Duodenal mucosa (tissue), 2 donors: ENCODE results near the gene XIRP2.

Source experiments
- H3K27ac ChIP-seq: one replicate; pipeline ENCODE4 v1.7.0; 2013; ENCODE audit warnings: low read depth, low read length
- H3K27me3 ChIP-seq, 2 donors: one replicate each; pipeline ENCODE4 v1.7.0; 2013; ENCODE audit warnings: low read length in 2 of 2, control low read depth in 1 of 2; ENCODE audit not compliant: insufficient read depth in 2 of 2, control insufficient read depth in 1 of 2
- H3K36me3 ChIP-seq, 2 donors: one replicate each; pipeline ENCODE4 v1.7.0; 2013; ENCODE audit warnings: low read length in 2 of 2, control low read depth in 1 of 2; ENCODE audit not compliant: insufficient read depth in 2 of 2, control insufficient read depth in 1 of 2
- H3K4me1 ChIP-seq, 2 donors: one replicate each; pipeline ENCODE4 v1.7.0; 2013; ENCODE audit warnings: low read length in 2 of 2, control low read depth in 1 of 2; ENCODE audit not compliant: insufficient read depth in 2 of 2, control insufficient read depth in 1 of 2
- H3K4me3 ChIP-seq, 2 donors: one replicate each; pipeline ENCODE4 v1.7.0; 2013; ENCODE audit warnings: low read length in 2 of 2, low read depth in 1 of 2
- H3K9ac ChIP-seq, 2 donors: one replicate each; pipeline ENCODE4 v1.7.0; 2013; ENCODE audit warnings: low read length in 2 of 2, low read depth in 1 of 2
- H3K9me3 ChIP-seq, 2 donors: one replicate each; pipeline ENCODE4 v1.7.0; 2013; ENCODE audit warnings: low read length in 2 of 2, control low read depth in 1 of 2; ENCODE audit not compliant: control insufficient read depth in 1 of 2

Gene XIRP2

DNA sequence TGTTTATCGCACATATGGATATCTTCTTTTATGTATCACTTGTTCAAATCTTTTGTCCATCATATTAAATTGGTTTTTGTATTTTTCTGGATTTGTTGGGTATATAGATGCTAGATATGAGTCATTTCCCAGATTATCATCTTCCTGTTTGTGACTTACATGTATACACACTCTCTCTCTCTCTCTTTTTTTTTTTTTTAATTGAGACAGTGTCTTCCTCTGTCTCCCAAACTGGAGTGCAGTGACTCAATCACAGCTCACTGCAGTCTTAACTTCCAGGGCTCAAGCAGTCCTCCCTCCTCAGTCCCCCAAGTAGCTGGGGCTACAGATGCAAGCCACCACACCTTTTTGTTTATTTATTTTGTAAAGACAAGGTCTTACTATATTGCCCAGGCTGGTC lies 43.8 kb downstream of the XIRP2 start:
- no peaks in the 10 kb centered on the region for H3K9me3 ChIP-seq
- H3K9ac ChIP-seq = no peak overlapping the region
- H3K4me1 ChIP-seq = no peaks in the 10 kb centered on the region
- H3K36me3 ChIP-seq = no peaks in the 10 kb centered on the region
- no peak overlapping the region for H3K27ac ChIP-seq
- no peak overlapping the region for H3K4me3 ChIP-seq
- H3K27me3 ChIP-seq = no peaks in the 10 kb centered on the region

DNA sequence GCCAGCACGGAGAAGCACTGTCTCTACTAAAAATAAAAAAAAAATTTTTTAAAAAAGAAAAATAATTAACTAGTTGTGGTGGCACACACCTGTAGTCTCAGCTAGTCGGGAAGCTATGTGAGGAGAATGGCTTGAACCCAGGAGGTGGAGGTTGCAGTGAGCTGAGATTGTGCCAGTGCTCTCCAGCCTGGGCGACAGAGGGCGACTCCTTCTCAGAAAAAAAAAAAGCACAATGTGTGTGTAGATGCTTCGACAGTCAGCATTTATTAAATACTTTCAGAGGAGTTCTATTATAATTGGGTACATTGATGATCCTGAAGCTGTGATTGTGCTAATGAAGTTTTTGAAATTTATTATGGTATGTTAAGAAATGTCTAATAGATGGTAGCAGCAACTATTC lies 46.5 kb downstream of the XIRP2 start:
- H3K4me1 ChIP-seq = no peaks in the 10 kb centered on the region
- H3K27me3 ChIP-seq = no peaks in the 10 kb centered on the region
- H3K9ac ChIP-seq = no peak overlapping the region
- no peaks in the 10 kb centered on the region for H3K9me3 ChIP-seq
- H3K4me3 ChIP-seq = no peak overlapping the region
- no peaks in the 10 kb centered on the region for H3K36me3 ChIP-seq
- H3K27ac ChIP-seq = no peak overlapping the region

DNA sequence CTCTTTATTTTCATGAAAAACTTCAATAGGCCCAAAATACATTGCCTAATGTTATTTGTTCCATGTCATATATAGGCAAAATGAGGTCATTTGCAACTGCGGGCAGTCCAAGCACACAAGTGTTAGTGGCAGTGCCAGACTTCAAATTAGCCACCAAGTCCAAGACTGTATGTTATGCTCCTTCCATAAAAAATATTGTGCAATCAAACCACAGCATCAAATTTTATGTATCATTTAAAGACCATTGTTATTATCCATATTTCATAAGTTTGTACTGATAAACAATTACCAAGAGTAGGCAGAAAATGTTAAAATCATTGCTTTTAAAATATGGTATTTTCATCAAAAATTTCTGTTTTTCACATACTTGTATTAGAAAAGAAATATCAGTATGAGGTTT lies 54.1 kb downstream of the XIRP2 start:
- Histone ChIP-seq H3K9ac (no peak overlapping the region), H3K4me3 (no peak overlapping the region), H3K4me1 (no peaks in the 10 kb centered on the region), H3K36me3 (no peaks in the 10 kb centered on the region), H3K9me3 (peaks cover 0 to 6% of the 10 kb centered on the region in 2 donors), H3K27ac (no peak overlapping the region), H3K27me3 (no peaks in the 10 kb centered on the region)

DNA sequence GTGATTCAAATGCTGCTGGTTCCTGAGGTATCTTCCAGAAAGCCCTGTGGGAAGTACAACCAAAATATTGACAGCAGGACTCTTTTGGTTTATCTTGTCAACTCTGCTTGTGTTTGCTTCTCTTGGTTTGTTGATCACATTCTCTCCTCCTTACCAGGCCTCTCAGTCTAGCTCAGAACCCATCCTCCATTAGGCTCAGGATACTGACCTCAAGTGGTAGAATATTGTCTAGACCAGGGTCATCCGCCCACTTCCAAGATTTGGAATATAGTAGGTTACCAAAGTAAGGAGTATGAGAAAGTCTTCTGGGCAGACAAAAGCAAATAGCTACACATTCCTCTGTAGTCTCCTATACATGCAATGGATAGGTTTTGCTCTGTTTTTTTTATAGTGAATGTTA lies 56.6 kb downstream of the XIRP2 start:
- no peaks in the 10 kb centered on the region for H3K27me3 ChIP-seq

DNA sequence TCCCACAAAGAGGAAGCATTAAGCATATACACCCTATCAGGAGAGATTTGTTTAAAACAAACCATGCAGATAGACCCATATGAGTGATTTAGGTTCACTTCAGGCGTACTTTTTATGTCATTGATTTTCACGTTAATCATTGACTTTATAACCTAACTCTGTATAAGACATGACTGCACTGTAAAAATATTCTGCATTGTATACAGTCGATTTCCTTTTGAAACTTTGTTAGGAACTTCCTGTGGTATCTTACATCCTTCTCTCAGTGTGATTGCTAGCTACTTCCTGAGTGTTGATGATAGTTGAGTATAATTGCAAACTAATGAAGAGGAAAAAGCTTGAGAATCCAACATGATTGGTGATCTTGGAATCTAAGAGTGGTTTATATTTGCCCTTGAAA lies 69.4 kb downstream of the XIRP2 start:
- peaks cover 0 to 3% of the 10 kb centered on the region in 2 donors for H3K9me3 ChIP-seq
- H3K4me3 ChIP-seq = no peak overlapping the region
- no peak overlapping the region for H3K27ac ChIP-seq
- H3K27me3 ChIP-seq = no peaks in the 10 kb centered on the region
- H3K36me3 ChIP-seq = no peaks in the 10 kb centered on the region
- H3K9ac ChIP-seq = no peak overlapping the region
- no peaks in the 10 kb centered on the region for H3K4me1 ChIP-seq

More for the DNA sequence above, 56.6 kb downstream of the XIRP2 start:
- no peak overlapping the region for H3K9ac ChIP-seq
- peaks cover 2 to 6% of the 10 kb centered on the region in 2 donors for H3K9me3 ChIP-seq
- no peak overlapping the region for H3K4me3 ChIP-seq
- H3K36me3 ChIP-seq = no peaks in the 10 kb centered on the region
- no peaks in the 10 kb centered on the region for H3K4me1 ChIP-seq
- H3K27ac ChIP-seq = no peak overlapping the region

DNA sequence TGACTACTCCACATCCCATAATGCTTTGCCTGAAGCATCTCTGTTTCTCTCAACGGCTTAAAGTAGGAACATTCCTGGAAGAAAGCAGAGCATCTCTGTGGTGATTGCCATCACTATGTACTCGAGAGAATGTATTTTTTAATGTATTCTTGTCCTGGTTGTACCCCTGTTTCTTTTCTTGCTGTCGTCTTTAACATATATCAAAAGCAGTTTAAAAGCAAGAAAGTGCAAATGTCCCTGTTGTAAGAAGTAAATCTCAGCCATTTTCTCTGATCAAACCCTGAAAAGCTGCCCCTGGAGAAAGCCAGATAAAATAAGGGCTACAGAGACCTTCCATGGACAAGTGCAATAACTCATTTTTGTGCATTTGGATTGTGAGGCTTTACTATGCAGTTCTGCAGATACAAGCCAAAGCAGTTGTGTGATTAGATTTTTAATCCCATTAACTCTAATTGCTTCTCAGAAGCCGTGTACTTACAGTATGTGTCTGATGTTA lies 70.8 kb downstream of the XIRP2 start:
- Histone ChIP-seq H3K9ac (no peak overlapping the region), H3K27ac (no peak overlapping the region), H3K4me3 (no peak overlapping the region), H3K36me3 (no peaks in the 10 kb centered on the region), H3K9me3 (peaks cover 0 to 3% of the 10 kb centered on the region in 2 donors), H3K4me1 (no peaks in the 10 kb centered on the region), H3K27me3 (no peaks in the 10 kb centered on the region)

DNA sequence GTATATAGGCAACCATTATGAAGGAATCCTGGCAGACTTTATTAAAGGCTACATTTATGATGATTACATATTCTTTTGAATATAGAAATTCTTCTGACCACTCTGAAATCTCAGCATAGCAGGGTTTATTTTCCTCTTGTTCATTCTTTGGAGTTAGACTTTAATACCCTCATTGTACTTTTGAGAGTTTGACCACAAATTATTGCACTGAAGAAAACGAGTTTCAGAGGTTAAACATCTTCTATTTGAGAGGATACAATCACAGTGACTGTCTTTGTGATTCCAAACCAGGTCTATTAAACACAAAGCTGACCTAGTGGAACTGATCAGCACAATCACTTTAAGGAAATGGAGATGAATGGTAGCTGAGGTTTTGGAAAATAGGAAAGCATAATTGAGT lies 71.3 kb downstream of the XIRP2 start:
- no peak overlapping the region for H3K27ac ChIP-seq
- no peak overlapping the region for H3K9ac ChIP-seq
- H3K36me3 ChIP-seq = no peaks in the 10 kb centered on the region
- no peak overlapping the region for H3K4me3 ChIP-seq
- no peaks in the 10 kb centered on the region for H3K4me1 ChIP-seq
- H3K9me3 ChIP-seq = peaks cover 0 to 3% of the 10 kb centered on the region in 2 donors
- H3K27me3 ChIP-seq = no peaks in the 10 kb centered on the region

DNA sequence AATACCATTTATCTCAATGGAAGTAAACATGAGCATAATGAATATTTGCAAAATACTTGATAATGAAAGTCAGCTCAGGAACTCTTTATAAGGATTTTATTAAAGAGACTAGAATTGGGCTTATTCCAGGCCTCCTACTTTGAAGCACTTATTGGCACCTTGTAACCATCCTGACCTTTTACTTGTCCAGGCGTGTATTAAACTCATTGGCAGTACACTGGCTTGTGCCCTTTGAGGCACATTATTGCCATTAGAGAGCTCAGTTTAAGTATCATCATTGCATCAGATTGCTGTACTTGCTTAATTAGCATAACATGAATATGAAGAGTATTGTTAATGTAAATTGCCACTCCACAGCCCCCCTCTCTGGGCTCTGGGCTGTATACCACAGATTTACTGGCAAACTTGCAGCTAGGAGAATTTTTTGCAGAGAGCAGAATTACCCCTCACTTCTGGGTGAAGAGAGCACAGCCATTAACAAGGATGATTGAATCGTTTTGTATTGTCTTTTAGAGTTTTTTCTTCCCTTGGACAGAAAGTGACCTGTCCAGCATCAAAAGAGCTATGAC lies 72.5 kb downstream of the XIRP2 start:
- H3K4me3 ChIP-seq = no peak overlapping the region
- H3K9me3 ChIP-seq = peaks cover 0 to 3% of the 10 kb centered on the region in 2 donors
- no peaks in the 10 kb centered on the region for H3K4me1 ChIP-seq

DNA sequence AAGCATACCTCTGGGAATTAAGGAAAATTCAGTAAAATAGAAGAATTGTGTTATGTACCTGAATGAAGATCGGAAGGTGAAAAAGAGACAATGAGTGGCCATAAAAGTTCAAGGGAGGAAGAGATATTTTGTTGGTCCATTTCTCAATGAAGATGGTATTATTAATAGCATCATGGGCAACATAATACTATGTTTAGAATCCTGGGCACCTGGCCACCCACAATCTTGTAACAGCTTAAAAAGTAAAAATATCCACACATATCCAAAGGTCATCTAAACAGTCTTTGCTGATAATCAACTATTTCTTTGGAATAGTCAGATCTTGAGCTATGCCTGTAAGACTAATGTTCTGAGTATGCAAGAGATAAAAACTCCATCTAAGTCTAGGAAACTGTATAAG lies 73.7 kb downstream of the XIRP2 start:
- H3K27ac ChIP-seq = no peak overlapping the region
- H3K9ac ChIP-seq = no peak overlapping the region
- H3K9me3 ChIP-seq = peaks cover 0 to 3% of the 10 kb centered on the region in 2 donors
- H3K27me3 ChIP-seq = no peaks in the 10 kb centered on the region
- no peaks in the 10 kb centered on the region for H3K4me1 ChIP-seq
- no peak overlapping the region for H3K4me3 ChIP-seq
- no peaks in the 10 kb centered on the region for H3K36me3 ChIP-seq

More for the DNA sequence above, 72.5 kb downstream of the XIRP2 start:
- no peaks in the 10 kb centered on the region for H3K27me3 ChIP-seq
- H3K9ac ChIP-seq = no peak overlapping the region
- no peaks in the 10 kb centered on the region for H3K36me3 ChIP-seq
- H3K27ac ChIP-seq = no peak overlapping the region

DNA sequence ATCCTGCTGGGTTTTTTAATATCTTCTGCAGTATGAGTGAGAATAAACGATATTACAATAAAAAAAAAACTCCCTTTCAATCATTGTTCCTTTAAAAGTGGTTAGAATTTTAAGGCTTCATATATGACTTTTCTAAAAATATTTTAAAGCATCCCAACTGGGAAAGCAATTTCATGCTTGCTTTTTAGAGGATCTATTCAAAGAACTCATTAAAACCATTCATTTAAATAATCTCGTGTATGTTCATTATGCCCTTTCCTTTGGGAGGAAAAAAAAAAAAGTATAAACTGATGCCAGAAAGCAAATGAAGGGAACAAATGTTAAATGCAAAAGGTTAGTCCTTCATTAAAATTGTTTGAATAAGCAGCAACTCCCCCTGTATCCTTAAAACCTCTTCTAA lies 81.2 kb downstream of the XIRP2 start:
- H3K9me3 ChIP-seq = no peaks in the 10 kb centered on the region
- H3K9ac ChIP-seq = no peak overlapping the region
- H3K27ac ChIP-seq = no peak overlapping the region
- H3K4me1 ChIP-seq = no peaks in the 10 kb centered on the region
- H3K27me3 ChIP-seq = no peaks in the 10 kb centered on the region
- H3K36me3 ChIP-seq = no peaks in the 10 kb centered on the region
- H3K4me3 ChIP-seq = no peak overlapping the region

DNA sequence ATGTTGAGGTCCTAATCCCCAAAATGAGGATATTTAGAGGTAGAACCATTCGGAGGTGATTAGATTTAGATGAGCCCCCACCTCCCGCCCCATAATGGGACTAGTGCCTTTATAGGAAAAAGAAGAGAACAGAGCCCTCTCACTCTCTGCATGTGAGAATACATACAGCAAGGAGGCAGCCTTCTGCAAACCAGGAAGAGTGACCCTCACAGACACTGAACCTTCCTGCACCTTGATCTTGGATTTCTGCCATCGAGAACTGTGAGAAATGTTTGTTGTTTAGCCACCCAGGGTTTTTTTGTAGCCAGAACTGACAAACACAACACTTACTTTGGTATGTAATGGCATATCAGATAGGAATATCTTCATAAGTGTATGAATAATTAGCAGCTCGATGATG lies 83.7 kb downstream of the XIRP2 start:
- no peaks in the 10 kb centered on the region for H3K36me3 ChIP-seq
- H3K9ac ChIP-seq = no peak overlapping the region
- H3K27me3 ChIP-seq = no peaks in the 10 kb centered on the region
- H3K4me1 ChIP-seq = no peaks in the 10 kb centered on the region
- no peaks in the 10 kb centered on the region for H3K9me3 ChIP-seq
- no peak overlapping the region for H3K4me3 ChIP-seq
- H3K27ac ChIP-seq = no peak overlapping the region
